Measurements from ENCODE around the gene COPS6.
A peak's percentile ranks its signal among the peaks of the same experiment; 100 is the strongest.

Gene COPS6

DNA sequence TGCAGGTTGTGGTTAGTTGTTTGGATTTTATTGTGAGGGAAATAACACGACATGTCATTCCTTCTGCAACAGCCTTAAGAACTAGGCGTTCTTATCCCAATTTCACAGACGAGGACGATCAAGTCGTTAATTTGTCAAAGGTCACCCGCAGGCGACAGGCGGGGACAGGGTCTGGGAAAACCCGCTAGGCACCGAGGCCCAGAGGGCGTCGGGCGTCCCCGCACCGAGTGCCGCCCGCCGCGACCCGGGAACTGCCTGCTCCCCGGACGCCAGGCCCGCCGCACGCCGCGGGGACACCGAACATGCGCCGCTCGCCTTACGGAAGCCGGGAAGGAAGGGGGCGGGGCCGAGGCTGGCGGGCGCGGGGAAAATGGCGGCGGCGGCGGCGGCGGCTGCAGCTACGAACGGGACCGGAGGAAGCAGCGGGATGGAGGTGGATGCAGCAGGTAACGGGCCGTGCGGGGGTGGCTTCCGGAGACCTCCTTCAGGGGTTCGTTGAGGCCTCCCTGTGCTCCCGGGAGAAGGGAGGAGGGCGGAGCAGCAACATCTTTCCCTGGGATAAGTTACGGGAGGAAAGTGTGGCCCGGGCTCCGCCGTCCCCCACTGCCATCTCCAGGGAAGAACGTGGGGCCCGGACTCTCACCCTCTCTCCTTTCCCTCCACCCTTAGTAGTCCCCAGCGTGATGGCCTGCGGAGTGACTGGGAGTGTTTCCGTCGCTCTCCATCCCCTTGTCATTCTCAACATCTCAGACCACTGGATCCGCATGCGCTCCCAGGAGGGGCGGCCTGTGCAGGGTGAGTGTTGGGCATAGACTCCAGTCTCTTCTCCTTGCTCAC lies at the start of gene COPS6:
TSS of gene COPS6 (plus strand) at position 349 of the 837 bp plus-strand sequence. CDS start at position 371, 22 bp downstream.
- peaks cover 30 to 35% of the 10 kb centered on the region in 2 donors for H3K36me3 ChIP-seq (ENCODE audit: control insufficient read depth in 1 of 2, insufficient read depth in 2 of 2, low read length in 2 of 2)
- no peaks in the 10 kb centered on the region for H3K27me3 ChIP-seq (ENCODE audit: low read depth, low read length)
- H3K27ac ChIP-seq (ENCODE audit: low read length), result peak within 1 kb of the TSS; percentile 84
- peaks cover 5 to 21% of the 10 kb centered on the region in 2 donors for H3K4me1 ChIP-seq (ENCODE audit: control insufficient read depth in 1 of 2, insufficient read depth in 2 of 2, low read length in 2 of 2)
- no peaks in the 10 kb centered on the region for H3K9me3 ChIP-seq (ENCODE audit: control insufficient read depth in 1 of 2, low read length in 2 of 2)
- H3K4me3 ChIP-seq (ENCODE audit: low read depth in 1 of 2, low read length in 2 of 2), result peak within 1 kb of the TSS; percentile 86 to 88

DNA sequence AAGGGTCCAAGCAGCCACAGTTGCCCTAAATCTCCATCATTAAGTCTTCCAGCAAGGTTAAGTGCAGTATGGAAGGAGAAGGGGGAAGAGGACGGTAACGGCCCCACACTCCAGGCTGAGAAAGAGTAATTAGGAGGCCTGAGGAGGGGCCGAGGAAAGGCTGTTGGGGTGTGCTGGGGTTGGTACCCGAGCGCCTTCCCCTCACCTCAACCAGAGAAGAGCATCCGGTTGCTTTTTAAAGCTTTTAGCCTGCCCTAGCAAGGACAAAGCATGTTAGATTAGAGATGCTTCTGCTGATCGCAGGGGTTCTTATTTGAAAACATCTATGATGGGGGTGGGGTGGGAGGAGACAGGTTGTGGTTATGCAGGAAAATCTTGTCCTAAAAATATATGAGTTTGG lies 48.2 kb upstream of the COPS6 start:
- peaks cover 7 to 18% of the 10 kb centered on the region in 2 donors for H3K36me3 ChIP-seq (ENCODE audit: control insufficient read depth in 1 of 2, insufficient read depth in 2 of 2, low read length in 2 of 2)
- no peak overlapping the region for H3K27ac ChIP-seq (ENCODE audit: low read length)
- peaks cover 0 to 6% of the 10 kb centered on the region in 2 donors for H3K4me1 ChIP-seq (ENCODE audit: control insufficient read depth in 1 of 2, insufficient read depth in 2 of 2, low read length in 2 of 2)
- H3K4me3 ChIP-seq (ENCODE audit: low read depth in 1 of 2, low read length in 2 of 2), result no peak overlapping the region
- H3K9me3 ChIP-seq (ENCODE audit: control insufficient read depth in 1 of 2, low read length in 2 of 2), result no peaks in the 10 kb centered on the region
- H3K27me3 ChIP-seq (ENCODE audit: low read depth, low read length), result no peaks in the 10 kb centered on the region

DNA sequence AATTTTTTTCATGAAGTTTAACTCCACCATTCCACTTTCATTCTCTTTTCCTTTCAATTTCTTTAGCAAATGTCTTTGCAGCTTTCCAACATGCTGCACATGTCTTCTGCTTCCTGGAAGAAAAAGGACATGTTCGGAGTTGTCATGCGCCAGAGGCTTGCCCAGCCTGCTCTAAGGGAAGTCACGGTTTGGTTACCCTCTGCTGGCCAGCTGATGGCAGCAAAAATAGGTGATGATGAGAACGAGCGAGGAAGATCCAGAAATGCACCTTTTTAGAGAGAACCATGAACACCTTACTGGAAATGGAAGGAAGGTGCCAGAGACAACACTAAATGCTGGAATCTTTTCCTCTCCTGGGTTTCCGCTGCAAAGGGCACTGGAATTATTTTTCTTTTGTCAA lies 44.1 kb upstream of the COPS6 start:
- no peaks in the 10 kb centered on the region for H3K27me3 ChIP-seq (ENCODE audit: low read depth, low read length)
- H3K36me3 ChIP-seq (ENCODE audit: control insufficient read depth in 1 of 2, insufficient read depth in 2 of 2, low read length in 2 of 2), result no peaks in the 10 kb centered on the region
- no peak overlapping the region for H3K27ac ChIP-seq (ENCODE audit: low read length)
- no peak overlapping the region for H3K4me3 ChIP-seq (ENCODE audit: low read depth in 1 of 2, low read length in 2 of 2)
- no peaks in the 10 kb centered on the region for H3K9me3 ChIP-seq (ENCODE audit: control insufficient read depth in 1 of 2, low read length in 2 of 2)
- H3K4me1 ChIP-seq (ENCODE audit: control insufficient read depth in 1 of 2, insufficient read depth in 2 of 2, low read length in 2 of 2), result peaks cover 0 to 5% of the 10 kb centered on the region in 2 donors

DNA sequence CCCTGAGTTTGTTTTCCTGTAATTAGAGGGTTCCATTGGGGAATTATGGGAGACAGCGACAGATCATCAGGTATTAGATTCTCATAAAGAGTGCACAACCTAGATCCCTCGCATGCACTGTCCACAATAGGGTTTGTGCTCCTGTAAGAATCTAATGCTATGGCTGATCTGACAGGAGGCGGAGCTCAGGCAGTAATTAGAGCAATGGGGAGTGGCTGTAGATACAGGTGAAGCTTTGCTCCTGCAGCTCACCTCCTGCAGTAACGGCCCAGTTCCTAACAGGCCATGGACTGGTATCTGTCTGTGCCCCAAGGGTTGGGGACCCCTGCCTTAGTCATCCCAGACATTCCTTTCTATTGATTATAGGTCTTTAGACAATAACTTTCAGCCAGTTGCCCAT lies 40.1 kb upstream of the COPS6 start:
- H3K27ac ChIP-seq (ENCODE audit: low read length), result no peak overlapping the region
- peak overlapping the region; percentile 84 to 97 for H3K4me3 ChIP-seq (ENCODE audit: low read depth in 1 of 2, low read length in 2 of 2)
- H3K36me3 ChIP-seq (ENCODE audit: control insufficient read depth in 1 of 2, insufficient read depth in 2 of 2, low read length in 2 of 2), result no peaks in the 10 kb centered on the region
- H3K4me1 ChIP-seq (ENCODE audit: control insufficient read depth in 1 of 2, insufficient read depth in 2 of 2, low read length in 2 of 2), result peaks cover 10 to 15% of the 10 kb centered on the region in 2 donors
- no peaks in the 10 kb centered on the region for H3K9me3 ChIP-seq (ENCODE audit: control insufficient read depth in 1 of 2, low read length in 2 of 2)
- H3K27me3 ChIP-seq (ENCODE audit: low read depth, low read length), result no peaks in the 10 kb centered on the region

DNA sequence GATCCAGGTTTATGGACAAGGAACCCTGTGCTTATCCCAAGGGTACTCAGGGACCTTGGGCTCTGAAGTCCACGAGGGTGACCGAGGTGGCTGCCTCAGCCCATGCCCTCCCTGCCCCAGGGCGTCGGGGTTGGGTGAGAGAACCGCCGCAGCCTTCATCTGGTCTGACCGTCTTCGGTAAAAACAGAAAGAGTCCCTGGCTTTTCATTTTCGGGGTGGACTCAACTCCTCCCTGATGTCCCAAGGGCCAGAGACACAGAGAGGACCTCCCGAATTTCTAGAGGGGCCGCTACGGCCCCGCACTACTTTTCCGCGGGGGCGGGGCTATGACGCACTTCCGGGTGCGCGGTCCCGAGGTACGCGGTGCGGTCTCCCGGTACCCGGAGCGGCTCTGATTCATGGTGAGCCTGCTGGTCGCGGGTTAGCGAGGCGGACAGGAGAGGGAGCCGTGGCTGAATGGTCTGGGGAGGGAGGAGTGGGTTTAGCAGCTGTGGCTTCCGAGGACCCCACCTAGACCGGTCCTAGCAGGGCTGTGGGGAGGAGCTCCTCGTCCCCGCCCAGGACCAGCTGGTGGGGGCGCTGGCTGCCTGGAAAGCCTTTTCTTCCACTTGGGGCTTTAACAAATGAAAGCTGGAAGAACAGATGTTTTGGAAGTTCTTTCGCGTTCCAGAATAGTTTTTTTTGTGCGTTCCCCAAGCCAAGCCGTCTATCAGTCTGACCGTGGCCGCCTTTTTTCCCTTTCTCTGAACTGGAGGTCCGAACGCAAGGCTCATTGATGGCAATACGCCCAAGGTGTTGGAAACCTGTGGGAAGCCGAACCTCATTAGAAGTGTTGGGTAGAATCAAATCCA lies 39.1 kb upstream of the COPS6 start, which contains the start of gene ZSCAN21:
TSS of gene ZSCAN21 (plus strand) at position 334 of the 851 bp plus-strand sequence. CDS start 7,233 bp downstream, outside the sequence.
- peaks cover 10 to 17% of the 10 kb centered on the region in 2 donors for H3K4me1 ChIP-seq (ENCODE audit: control insufficient read depth in 1 of 2, insufficient read depth in 2 of 2, low read length in 2 of 2)
- H3K9me3 ChIP-seq (ENCODE audit: control insufficient read depth in 1 of 2, low read length in 2 of 2), result no peaks in the 10 kb centered on the region
- H3K36me3 ChIP-seq (ENCODE audit: control insufficient read depth in 1 of 2, insufficient read depth in 2 of 2, low read length in 2 of 2), result no peaks in the 10 kb centered on the region

DNA sequence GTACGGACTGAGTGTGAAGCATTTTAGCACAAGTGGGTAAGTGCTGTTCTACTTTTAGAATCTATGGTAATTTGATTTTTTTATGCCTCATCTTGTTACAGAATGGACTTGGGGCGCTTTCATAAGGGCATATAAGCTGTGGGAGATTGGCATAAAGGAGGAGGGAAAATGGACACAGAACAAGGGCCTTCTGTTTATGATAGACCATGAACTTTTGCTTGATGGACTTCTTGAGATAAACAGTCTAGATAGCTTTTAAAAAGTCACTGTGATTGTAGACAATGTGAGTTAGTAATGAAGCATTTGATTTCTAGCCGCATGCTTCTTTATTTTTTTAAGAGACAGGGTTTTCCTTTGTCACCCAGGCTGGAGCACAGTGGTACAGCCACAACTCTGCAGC lies 37.2 kb upstream of the COPS6 start:
- Histone ChIP-seq H3K36me3 (ENCODE audit: control insufficient read depth in 1 of 2, insufficient read depth in 2 of 2, low read length in 2 of 2) (peaks cover 0 to 3% of the 10 kb centered on the region in 2 donors), H3K4me1 (ENCODE audit: control insufficient read depth in 1 of 2, insufficient read depth in 2 of 2, low read length in 2 of 2) (peaks cover 10 to 17% of the 10 kb centered on the region in 2 donors), H3K27ac (ENCODE audit: low read length) (no peak overlapping the region), H3K4me3 (ENCODE audit: low read depth in 1 of 2, low read length in 2 of 2) (no peak overlapping the region), H3K27me3 (ENCODE audit: low read depth, low read length) (no peaks in the 10 kb centered on the region), H3K9me3 (ENCODE audit: control insufficient read depth in 1 of 2, low read length in 2 of 2) (no peaks in the 10 kb centered on the region)

More for the DNA sequence above, 39.1 kb upstream of the COPS6 start, which contains the start of gene ZSCAN21:
- peak within 1 kb of the TSS; percentile 84 to 97 for H3K4me3 ChIP-seq (ENCODE audit: low read depth in 1 of 2, low read length in 2 of 2)
- peak within 1 kb of the TSS; percentile 96 for H3K27ac ChIP-seq (ENCODE audit: low read length)
- no peaks in the 10 kb centered on the region for H3K27me3 ChIP-seq (ENCODE audit: low read depth, low read length)

DNA sequence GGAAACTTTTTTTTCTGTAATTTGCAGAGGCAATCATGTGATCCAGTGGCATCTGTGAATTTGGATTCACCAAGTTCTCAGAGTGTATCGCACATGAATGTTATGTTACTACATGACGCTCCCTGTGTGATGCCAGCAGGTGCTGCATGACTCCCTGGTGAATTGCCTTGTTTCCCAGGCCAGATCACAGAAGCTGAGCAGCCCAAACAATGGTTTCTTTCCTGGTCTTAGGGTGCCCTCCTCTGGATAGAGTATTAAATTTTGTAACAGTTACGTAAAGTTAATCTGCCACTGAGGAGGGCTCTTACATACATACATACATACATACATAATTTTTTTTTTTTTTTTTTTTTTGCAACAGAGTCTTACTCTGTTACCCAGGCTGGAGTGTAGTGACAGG lies 35.6 kb upstream of the COPS6 start:
- H3K4me3 ChIP-seq (ENCODE audit: low read depth in 1 of 2, low read length in 2 of 2), result no peak overlapping the region
- H3K4me1 ChIP-seq (ENCODE audit: control insufficient read depth in 1 of 2, insufficient read depth in 2 of 2, low read length in 2 of 2), result peaks cover 10 to 17% of the 10 kb centered on the region in 2 donors
- peaks cover 7 to 19% of the 10 kb centered on the region in 2 donors for H3K36me3 ChIP-seq (ENCODE audit: control insufficient read depth in 1 of 2, insufficient read depth in 2 of 2, low read length in 2 of 2)
- no peaks in the 10 kb centered on the region for H3K27me3 ChIP-seq (ENCODE audit: low read depth, low read length)
- no peaks in the 10 kb centered on the region for H3K9me3 ChIP-seq (ENCODE audit: control insufficient read depth in 1 of 2, low read length in 2 of 2)
- H3K27ac ChIP-seq (ENCODE audit: low read length), result no peak overlapping the region

DNA sequence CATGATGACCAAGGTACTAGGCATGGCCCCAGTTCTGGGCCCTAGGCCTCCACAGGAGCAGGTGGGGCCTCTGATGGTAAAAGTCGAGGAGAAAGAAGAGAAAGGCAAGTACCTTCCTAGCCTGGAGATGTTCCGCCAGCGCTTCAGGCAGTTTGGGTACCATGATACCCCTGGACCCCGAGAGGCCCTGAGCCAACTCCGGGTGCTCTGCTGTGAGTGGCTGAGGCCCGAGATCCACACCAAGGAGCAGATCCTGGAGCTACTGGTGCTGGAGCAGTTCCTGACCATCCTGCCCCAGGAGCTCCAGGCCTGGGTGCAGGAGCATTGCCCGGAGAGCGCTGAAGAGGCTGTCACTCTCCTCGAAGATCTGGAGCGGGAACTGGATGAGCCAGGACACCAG lies 31.8 kb upstream of the COPS6 start:
- Histone ChIP-seq H3K4me3 (ENCODE audit: low read depth in 1 of 2, low read length in 2 of 2) (no peak overlapping the region), H3K9me3 (ENCODE audit: control insufficient read depth in 1 of 2, low read length in 2 of 2) (no peaks in the 10 kb centered on the region), H3K36me3 (ENCODE audit: control insufficient read depth in 1 of 2, insufficient read depth in 2 of 2, low read length in 2 of 2) (peaks cover 18 to 49% of the 10 kb centered on the region in 2 donors), H3K27ac (ENCODE audit: low read length) (no peak overlapping the region), H3K4me1 (ENCODE audit: control insufficient read depth in 1 of 2, insufficient read depth in 2 of 2, low read length in 2 of 2) (peaks cover 0 to 5% of the 10 kb centered on the region in 2 donors), H3K27me3 (ENCODE audit: low read depth, low read length) (no peaks in the 10 kb centered on the region)

DNA sequence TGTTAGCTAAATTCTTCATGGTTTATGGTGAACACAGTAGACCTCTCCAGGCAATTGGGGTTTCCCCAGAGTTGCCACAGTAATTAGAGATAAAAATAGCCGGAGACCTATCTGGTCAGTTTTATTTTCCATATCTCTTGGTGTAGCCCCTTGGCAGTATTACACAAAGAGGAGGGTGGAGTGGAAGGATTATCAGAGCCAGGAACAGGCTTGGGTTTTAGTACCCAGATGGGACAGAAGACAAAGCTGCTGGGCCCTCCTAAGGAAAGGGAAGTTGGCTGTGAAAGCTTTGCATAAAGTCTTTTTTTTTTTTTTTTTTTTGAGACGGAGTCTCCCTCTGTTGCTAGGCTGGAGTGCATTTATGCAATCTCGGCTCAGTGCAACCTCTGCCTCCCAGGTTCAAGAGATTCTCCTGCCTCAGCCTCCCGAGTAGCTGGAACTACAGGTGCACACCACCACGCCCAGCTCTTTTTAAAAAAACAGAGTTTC lies 29.5 kb upstream of the COPS6 start:
- H3K36me3 ChIP-seq (ENCODE audit: control insufficient read depth in 1 of 2, insufficient read depth in 2 of 2, low read length in 2 of 2), result peaks cover 26 to 57% of the 10 kb centered on the region in 2 donors
- H3K4me3 ChIP-seq (ENCODE audit: low read depth in 1 of 2, low read length in 2 of 2), result no peak overlapping the region
- no peaks in the 10 kb centered on the region for H3K27me3 ChIP-seq (ENCODE audit: low read depth, low read length)
- H3K27ac ChIP-seq (ENCODE audit: low read length), result no peak overlapping the region
- H3K4me1 ChIP-seq (ENCODE audit: control insufficient read depth in 1 of 2, insufficient read depth in 2 of 2, low read length in 2 of 2), result no peaks in the 10 kb centered on the region
- H3K9me3 ChIP-seq (ENCODE audit: control insufficient read depth in 1 of 2, low read length in 2 of 2), result no peaks in the 10 kb centered on the region

DNA sequence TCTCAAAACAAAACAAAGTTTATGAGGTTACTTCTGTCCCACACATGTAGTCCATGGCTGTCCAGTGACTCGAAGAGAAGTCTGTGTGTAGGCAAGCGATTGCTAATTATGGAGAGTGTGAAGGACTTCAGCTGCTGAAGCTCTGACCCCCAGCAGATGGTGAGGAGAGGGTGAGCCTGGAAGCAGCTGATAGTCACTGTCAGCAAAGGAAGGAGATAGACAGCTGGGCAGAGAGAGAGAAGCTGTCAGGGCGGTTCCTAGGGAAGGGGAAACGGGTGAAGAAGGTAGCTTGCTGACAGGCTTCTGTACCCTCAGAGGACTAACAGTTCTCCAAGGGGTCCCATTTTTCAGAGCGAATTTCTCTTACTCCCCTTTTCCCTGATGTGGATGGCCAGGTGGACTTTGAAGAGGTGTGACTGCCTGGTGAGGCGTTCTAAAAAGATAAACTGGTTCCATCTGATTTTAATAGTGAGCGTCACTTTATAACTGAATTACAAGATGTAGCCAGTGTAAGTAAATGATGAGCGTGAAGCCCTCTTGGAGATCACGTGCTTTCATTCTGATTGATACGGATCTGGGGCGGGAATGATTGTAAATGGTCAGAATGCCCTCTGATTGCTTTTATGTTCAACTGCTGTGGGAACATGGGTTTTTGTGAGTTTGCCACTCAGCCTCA lies 27.1 kb upstream of the COPS6 start:
- no peak overlapping the region for H3K4me3 ChIP-seq (ENCODE audit: low read depth in 1 of 2, low read length in 2 of 2)
- H3K27me3 ChIP-seq (ENCODE audit: low read depth, low read length), result no peaks in the 10 kb centered on the region
- H3K36me3 ChIP-seq (ENCODE audit: control insufficient read depth in 1 of 2, insufficient read depth in 2 of 2, low read length in 2 of 2), result peaks cover 31 to 58% of the 10 kb centered on the region in 2 donors
- H3K9me3 ChIP-seq (ENCODE audit: control insufficient read depth in 1 of 2, low read length in 2 of 2), result no peaks in the 10 kb centered on the region
- H3K27ac ChIP-seq (ENCODE audit: low read length), result no peak overlapping the region
- peaks cover 0 to 13% of the 10 kb centered on the region in 2 donors for H3K4me1 ChIP-seq (ENCODE audit: control insufficient read depth in 1 of 2, insufficient read depth in 2 of 2, low read length in 2 of 2)
